GM12878 (cell line): ENCODE results near the gene RHOF. TPM values are rescaled to one million over a fixed set of nuclear protein-coding genes. Genes with fewer than 3 reads are reported as not detected.

ENCODE experiments used
- ATAC-seq: fragments of 200-7000 bp; cut with Tn5 transposase; 3 replicates; pipeline ENCODE4 v1.9.1; 2020; ENCODE audit warnings: mild to moderate bottlenecking, moderate library complexity
- BruUV-seq: library from RNA; stranded (reverse); fragments of 400-500 nt; replicated peaks from 2 replicates; lab custom pipeline; 2021; lab: Mats Ljungman, UMichigan
- CTCF ChIA-PET: fragments of 300-600 bp; sonication (Branson Sonifier 250); formaldehyde crosslinking; extraction: SDS; loops from one replicate; lab custom pipeline; 2021; ENCODE audit warnings: inconsistent platforms; lab: Yijun Ruan, JAX
- POLR2A ChIA-PET: fragments of 350-600 bp; formaldehyde crosslinking; extraction: SDS; loops from one replicate; lab custom pipeline; 2021; ENCODE audit warnings: inconsistent platforms; lab: Charles Lee
- RAD21 ChIA-PET: fragments of 300-600 bp; sonication (Branson Sonifier 250); formaldehyde crosslinking; loops from one replicate; lab custom pipeline; 2023; ENCODE audit warnings: antibody characterized with exemption; ENCODE audit not compliant: unreplicated experiment; lab: Charles Lee
- SMC1A ChIA-PET: fragments of 300-600 bp; sonication (Branson Sonifier 250); formaldehyde crosslinking; loops from one replicate; lab custom pipeline; 2023; ENCODE audit not compliant: unreplicated experiment, uncharacterized antibody; lab: Charles Lee
- DNase-seq: peaks from one replicate; pipeline ENCODE4 v3.0.0-alpha.2; 2011; ENCODE audit warnings: low read depth, low spot score
- FAIRE-seq: peaks from 3 replicates; lab custom pipeline; 2011; peaks lifted over from hg19 to GRCh38; lab: Jason Lieb, UNC
- H2AFZ ChIP-seq: 2 replicates; pipeline ENCODE4 v1.6.0; 2011; ENCODE audit warnings: low read depth, low read length, control low read depth; ENCODE audit not compliant: control insufficient read depth
- H3K27ac ChIP-seq: 2 replicates; pipeline ENCODE4 v1.5.1; 2011; ENCODE audit warnings: control low read depth; ENCODE audit not compliant: control insufficient read depth, insufficient read depth
- H3K27me3 ChIP-seq, 2 experiments: replicated peaks in 1 of 2; 2 replicates each; pipeline versions ENCODE4 v1.6.0 to v1.6.1; 2011; ENCODE audit warnings: low read length in 1 of 2; ENCODE audit not compliant: control insufficient read depth in 2 of 2, insufficient read depth in 2 of 2
- H3K36me3 ChIP-seq, 2 experiments: 2 replicates each; pipeline ENCODE4 v1.5.1; 2011; ENCODE audit warnings: low read length in 1 of 2; ENCODE audit not compliant: control insufficient read depth in 2 of 2, insufficient read depth in 2 of 2
- H3K4me1 ChIP-seq: 2 replicates; pipeline ENCODE4 v1.6.1; 2011; ENCODE audit warnings: mild to moderate bottlenecking, low read length, moderate library complexity, mixed read lengths; ENCODE audit not compliant: control insufficient read depth, insufficient read depth
- H3K4me2 ChIP-seq: 2 replicates; pipeline ENCODE4 v1.6.0; 2011; ENCODE audit warnings: control low read depth; ENCODE audit not compliant: control insufficient read depth, insufficient read depth
- H3K4me3 ChIP-seq: fragments of 200-600 bp; sonication (generic); 2 replicates; pipeline ENCODE4 v1.5.1; 2016
- H3K79me2 ChIP-seq: 2 replicates; pipeline ENCODE4 v1.6.0; 2011; ENCODE audit warnings: low read length; ENCODE audit not compliant: control insufficient read depth, insufficient read depth
- H3K9ac ChIP-seq: 2 replicates; pipeline ENCODE4 v1.8.0; 2011; ENCODE audit warnings: low read length, control low read depth, mixed read lengths; ENCODE audit not compliant: control insufficient read depth, insufficient read depth
- H3K9me3 ChIP-seq: replicated peaks from 3 replicates; pipeline ENCODE4 v1.5.1; 2011; ENCODE audit warnings: mild to moderate bottlenecking, low read length; ENCODE audit not compliant: control insufficient read depth, insufficient read depth
- H4K20me1 ChIP-seq: 2 replicates; pipeline ENCODE4 v1.6.0; 2011; ENCODE audit not compliant: control insufficient read depth, insufficient read depth
- BCL11A ChIP-seq: IDR thresholded peaks from 2 replicates; pipeline ENCODE4 v1.6.1; 2011; ENCODE audit warnings: low read depth, low read length
- CREM ChIP-seq: IDR thresholded peaks from 2 replicates; pipeline ENCODE4 v1.6.1; 2014; ENCODE audit warnings: antibody characterized with exemption, low read depth
- CTCF ChIP-seq, 3 experiments: IDR thresholded peaks in 2 of 3; conservative IDR thresholded peaks in 1 of 3; 2 replicates each; pipeline ENCODE4 v1.5.1; 2011; ENCODE audit warnings: low read depth in 3 of 3, low read length in 3 of 3, mild to moderate bottlenecking in 3 of 3, control low read depth in 2 of 3, moderate library complexity in 2 of 3, inconsistent platforms in 1 of 3, mixed read lengths in 1 of 3; ENCODE audit not compliant: control insufficient read depth in 2 of 3, insufficient read depth in 1 of 3; ENCODE audit errors: extremely low read depth in 1 of 3
- DPF2 ChIP-seq: fragments of 450-650 bp; IDR thresholded peaks from 2 replicates; pipeline ENCODE4 v1.6.1; 2017; ENCODE audit warnings: mild to moderate bottlenecking
- PBX3 ChIP-seq: IDR thresholded peaks from 2 replicates; pipeline ENCODE4 v1.6.1; 2011; ENCODE audit warnings: mild to moderate bottlenecking, low read depth, low read length, moderate library complexity; ENCODE audit not compliant: insufficient replicate concordance
- PKNOX1 ChIP-seq: fragments of 450-650 bp; IDR thresholded peaks from 2 replicates; pipeline ENCODE4 v1.6.1; 2016; ENCODE audit warnings: mild to moderate bottlenecking
- POLR2AphosphoS5 ChIP-seq: IDR thresholded peaks from 2 replicates; pipeline ENCODE4 v1.6.1; 2011; ENCODE audit warnings: mild to moderate bottlenecking, low read length, inconsistent platforms
- RFX5 ChIP-seq: IDR thresholded peaks from 2 replicates; pipeline ENCODE4 v1.6.1; 2011; ENCODE audit warnings: low read depth, low read length, improper control_type of control experiment
- SRF ChIP-seq, 2 experiments: IDR thresholded peaks; 2 replicates each; pipeline ENCODE4 v1.6.1; 2011; ENCODE audit warnings: low read depth in 2 of 2, low read length in 2 of 2, mild to moderate bottlenecking in 1 of 2, moderate library complexity in 1 of 2
- TARDBP ChIP-seq: IDR thresholded peaks from 2 replicates; pipeline ENCODE4 v1.6.1; 2016; ENCODE audit warnings: borderline replicate concordance
- ZBTB40 ChIP-seq: fragments of 450-650 bp; IDR thresholded peaks from 2 replicates; pipeline ENCODE4 v1.6.1; 2016; ENCODE audit warnings: mild to moderate bottlenecking, moderate library complexity, borderline replicate concordance
- WGBS: methylation state at CpG from one replicate; pipeline ENCODE4 v1.1.6; 2016; ENCODE audit warnings: low lambda C conversion rate; ENCODE audit not compliant: insufficient replicate concordance, insufficient coverage; ENCODE audit errors: missing lambda C conversion rate; 5-methylcytosine and 5-hydroxymethylcytosine counted together
- in situ Hi-C: fragments of 300-500 bp; cut with MboI; formaldehyde crosslinking; loops from 9 replicates; pipeline ENCODE4 v1.14.3; 2018; ENCODE audit warnings: mixed read lengths
- intact Hi-C: fragments of 100-400 bp; cut with micrococcal nuclease; formaldehyde crosslinking; loops from one replicate; pipeline ENCODE4 v1.14.2; 2022; ENCODE audit not compliant: unreplicated experiment
- polyA plus RNA-seq, 11 experiments: library from polyadenylated mRNA; depleted of rRNA in 4 of 11; unstranded in 6 of 11; stranded (reverse) in 5 of 11; fragments of >200 nt; fragmentation: Nextera tagmentation in 4 of 11; fragmentation: Illumina TruSeq in 1 of 11; extraction: Ambion mirVana in 4 of 11; extraction: Trizol in 1 of 11; gene quantifications; 1 replicate in 1 of 11; 2 replicates in 10 of 11; pipeline versions ENCODE4 v1.2.1 to v1.2.3, GENCODE V29; 2011 to 2016; ENCODE audit warnings: inconsistent platforms in 2 of 11, missing spikeins in 2 of 11, low read depth in 1 of 11
- total RNA-seq, 4 experiments: library from RNA; depleted of rRNA in 3 of 4; stranded (reverse); fragments of >200 nt in 3 of 4; fragmentation: Illumina TruSeq in 1 of 4; extraction: Trizol in 1 of 4; gene quantifications; 2 replicates each; pipeline versions ENCODE4 v1.2.1 to v1.2.3, GENCODE V29; 2013 to 2021
- TF ChIP-seq, protein P1 (sequence below): fragments of 450-650 bp; IDR thresholded peaks from 2 replicates; pipeline ENCODE4 v1.6.1; 2014; ENCODE audit warnings: mild to moderate bottlenecking

RHOF gene
- total and polyA plus RNA-seq, 10 of the 15 experiments (the other 5 are each of a cell fraction or from before 2014, with no cell fraction given), result 6.1 to 78.7 (median 39.7) TPM

GRCh38 chr12:121799156-121799841, 5.8 kb upstream of the RHOF start:
- ChIA-PET RAD21 (interaction anchor here (1.2 to 11.7 kb wide), 2 partner anchors 8 to 30 kb away, joined by 3 to 395 read pairs; partner anchors contain the start of gene SETD1B), SMC1A (interaction anchor here (1.1 to 10.5 kb wide), 4 partner anchors 8 to 89 kb away, joined by 3 to 226 read pairs (median 6); partner anchors contain the start of genes PSMD9 and SETD1B), POLR2A (interaction anchor here (0.5 to 10.1 kb wide), 4 partner anchors 7 to 726 kb away, joined by 3 to 155 read pairs (median 26); partner anchors contain the start of gene RHOF), CTCF (interaction anchor here (1.1 to 16.2 kb wide), 6 partner anchors 8 to 119 kb away, joined by 3 to 565 read pairs (median 47); partner anchors contain the start of genes CFAP251, PSMD9 and SETD1B)
- Histone ChIP-seq H3K36me3 (peaks cover 10 to 15% of the 10 kb centered on the region in 2 experiments; a peak in 3 of 4 replicates), H3K9me3 (no peaks in the 10 kb centered on the region), H3K9ac (peak overlapping the region; percentile 100), H3K27me3 (no peaks in the 10 kb centered on the region), H2AFZ (no peak overlapping the region; the same call in 1 of the 2 replicates), H4K20me1 (no peaks in the 10 kb centered on the region; the same call in 1 of the 2 replicates), H3K4me3 (peak overlapping the region; percentile 99), H3K27ac (peak overlapping the region; percentile 97), H3K4me2 (peak overlapping the region; percentile 88), H3K4me1 (peaks cover 20% of the 10 kb centered on the region), H3K79me2 (peaks cover 50% of the 10 kb centered on the region)
- BruUV-seq, result no TSS peak
- ATAC-seq (peak; percentile 6), FAIRE-seq (peak; percentile 52), DNase-seq (no peak)
- in situ Hi-C loops, result loop anchor here (5.0 kb wide), 1 partner anchor 88 kb away; the partner anchor contains the start of gene PSMD9
- WGBS, result 29% methylated on average over 18 of the region's 30 CpGs
- intact Hi-C loops, result no loop called here
- no peak for TF ChIP-seq ZBTB40
- no peak for TF ChIP-seq DPF2
- TF ChIP-seq PKNOX1, result peak; percentile 88
- TF ChIP-seq CTCF (IDR thresholded peaks at IDR 0.05 in 2 of 3, conservative IDR thresholded peaks at IDR 0.05 in 1 of 3; ENCODE audit: control insufficient read depth in 2 of 3, extremely low read depth in 1 of 3, insufficient read depth in 1 of 3, low read depth in 3 of 3, low read length in 3 of 3), result 0 out of 6 replicates have a peak, but pooled peaks of 1 of the 3 experiments have one; percentile 2
- peak; percentile 87 for TF ChIP-seq PBX3
- no peak for TF ChIP-seq CREM
- no peak; the same call in 1 of the 2 replicates for TF ChIP-seq POLR2AphosphoS5
- TF ChIP-seq TARDBP, result no peak
- TF ChIP-seq, protein P1, sequence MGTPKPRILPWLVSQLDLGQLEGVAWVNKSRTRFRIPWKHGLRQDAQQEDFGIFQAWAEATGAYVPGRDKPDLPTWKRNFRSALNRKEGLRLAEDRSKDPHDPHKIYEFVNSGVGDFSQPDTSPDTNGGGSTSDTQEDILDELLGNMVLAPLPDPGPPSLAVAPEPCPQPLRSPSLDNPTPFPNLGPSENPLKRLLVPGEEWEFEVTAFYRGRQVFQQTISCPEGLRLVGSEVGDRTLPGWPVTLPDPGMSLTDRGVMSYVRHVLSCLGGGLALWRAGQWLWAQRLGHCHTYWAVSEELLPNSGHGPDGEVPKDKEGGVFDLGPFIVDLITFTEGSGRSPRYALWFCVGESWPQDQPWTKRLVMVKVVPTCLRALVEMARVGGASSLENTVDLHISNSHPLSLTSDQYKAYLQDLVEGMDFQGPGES, result no peak
- no peak for TF ChIP-seq BCL11A
- TF ChIP-seq RFX5, result no peak
- TF ChIP-seq SRF (IDR thresholded peaks at IDR 0.05; ENCODE audit: low read depth in 2 of 2, low read length in 2 of 2), result no peak
